ENCODE measurements around the gene SIGLEC1.

Gene SIGLEC1

GRCh38 chr20:3691897-3692296 is 20.5 kb downstream of the SIGLEC1 start:
- Histone ChIP-seq H3K4me3 (ENCODE audit: low read length) (no peak overlapping the region), H3K27me3 (ENCODE audit: control insufficient read depth, low read length) (no peaks in the 10 kb centered on the region), H3K27ac (ENCODE audit: low read depth, low read length) (no peak overlapping the region), H3K79me2 (ENCODE audit: control insufficient read depth, low read length) (no peaks in the 10 kb centered on the region), H3K36me3 (ENCODE audit: control insufficient read depth, low read length) (no peaks in the 10 kb centered on the region), H3K9me3 (ENCODE audit: control insufficient read depth, insufficient read depth, low read length) (peaks cover 6% of the 10 kb centered on the region; the same call in 1 of the 2 replicates), H3F3A (ENCODE audit: control insufficient read depth, insufficient read depth) (no peaks in the 10 kb centered on the region), H3K9me2 (replicated peaks; ENCODE audit: control insufficient read depth, low read length) (no peaks in the 10 kb centered on the region), H4K20me1 (ENCODE audit: control insufficient read depth, insufficient read depth, low read depth, low read length) (no peaks in the 10 kb centered on the region), H3K4me2 (ENCODE audit: low read length) (no peak overlapping the region), H3K4me1 (ENCODE audit: control insufficient read depth, low read length) (no peaks in the 10 kb centered on the region)
- TF ChIP-seq CTCF (IDR thresholded peaks at IDR 0.05; ENCODE audit: low read depth, low read length, poor library complexity, severe bottlenecking) (no peak), EZH2phosphoT487 (IDR thresholded peaks at IDR 0.05; ENCODE audit: borderline replicate concordance, low read length) (no peak)

- Histone ChIP-seq H3K9me2 (replicated peaks; ENCODE audit: control insufficient read depth, low read length) (no peaks in the 10 kb centered on the region), H3K4me3 (ENCODE audit: low read length) (no peak overlapping the region), H3K27me3 (ENCODE audit: control insufficient read depth, low read length) (no peaks in the 10 kb centered on the region), H3K9me3 (ENCODE audit: control insufficient read depth, insufficient read depth, low read length) (peaks cover 1% of the 10 kb centered on the region; the same call in 1 of the 2 replicates), H3K4me1 (ENCODE audit: control insufficient read depth, low read length) (no peaks in the 10 kb centered on the region), H3K4me2 (ENCODE audit: low read length) (no peak overlapping the region), H3K36me3 (ENCODE audit: control insufficient read depth, low read length) (no peaks in the 10 kb centered on the region), H3K79me2 (ENCODE audit: control insufficient read depth, low read length) (no peaks in the 10 kb centered on the region), H3K27ac (ENCODE audit: low read depth, low read length) (no peak overlapping the region), H3F3A (ENCODE audit: control insufficient read depth, insufficient read depth) (no peaks in the 10 kb centered on the region), H4K20me1 (ENCODE audit: control insufficient read depth, insufficient read depth, low read depth, low read length) (no peaks in the 10 kb centered on the region)
- TF ChIP-seq EZH2phosphoT487 (IDR thresholded peaks at IDR 0.05; ENCODE audit: borderline replicate concordance, low read length) (no peak), CTCF (IDR thresholded peaks at IDR 0.05; ENCODE audit: low read depth, low read length, poor library complexity, severe bottlenecking) (no peak)
Measured at GRCh38 chr20:3691306-3691705, 21.1 kb downstream of the SIGLEC1 start.

GRCh38 chr20:3690413-3690812 is 22.0 kb downstream of the SIGLEC1 start:
- Histone ChIP-seq H3K9me2 (replicated peaks; ENCODE audit: control insufficient read depth, low read length) (no peaks in the 10 kb centered on the region), H3K4me3 (ENCODE audit: low read length) (no peak overlapping the region), H3K36me3 (ENCODE audit: control insufficient read depth, low read length) (no peaks in the 10 kb centered on the region), H3K9me3 (ENCODE audit: control insufficient read depth, insufficient read depth, low read length) (no peaks in the 10 kb centered on the region), H3K4me1 (ENCODE audit: control insufficient read depth, low read length) (no peaks in the 10 kb centered on the region), H3K79me2 (ENCODE audit: control insufficient read depth, low read length) (no peaks in the 10 kb centered on the region), H3K27me3 (ENCODE audit: control insufficient read depth, low read length) (no peaks in the 10 kb centered on the region), H3K27ac (ENCODE audit: low read depth, low read length) (no peak overlapping the region), H3F3A (ENCODE audit: control insufficient read depth, insufficient read depth) (no peaks in the 10 kb centered on the region), H4K20me1 (ENCODE audit: control insufficient read depth, insufficient read depth, low read depth, low read length) (no peaks in the 10 kb centered on the region), H3K4me2 (ENCODE audit: low read length) (no peak overlapping the region)
- TF ChIP-seq CTCF (IDR thresholded peaks at IDR 0.05; ENCODE audit: low read depth, low read length, poor library complexity, severe bottlenecking): no peak
- no peak for TF ChIP-seq EZH2phosphoT487 (IDR thresholded peaks at IDR 0.05; ENCODE audit: borderline replicate concordance, low read length)

- no peaks in the 10 kb centered on the region for H3K79me2 ChIP-seq (ENCODE audit: control insufficient read depth, low read length)
- no peaks in the 10 kb centered on the region for H3K27me3 ChIP-seq (ENCODE audit: control insufficient read depth, low read length)
- no peaks in the 10 kb centered on the region for H3F3A ChIP-seq (ENCODE audit: control insufficient read depth, insufficient read depth)
- H3K4me3 ChIP-seq (ENCODE audit: low read length): no peak overlapping the region
- no peaks in the 10 kb centered on the region for H3K36me3 ChIP-seq (ENCODE audit: control insufficient read depth, low read length)
- H3K4me1 ChIP-seq (ENCODE audit: control insufficient read depth, low read length): no peaks in the 10 kb centered on the region
- H4K20me1 ChIP-seq (ENCODE audit: control insufficient read depth, insufficient read depth, low read depth, low read length): no peaks in the 10 kb centered on the region
- H3K9me2 ChIP-seq (replicated peaks; ENCODE audit: control insufficient read depth, low read length): no peaks in the 10 kb centered on the region
- no peak overlapping the region for H3K27ac ChIP-seq (ENCODE audit: low read depth, low read length)
- H3K9me3 ChIP-seq (ENCODE audit: control insufficient read depth, insufficient read depth, low read length): no peaks in the 10 kb centered on the region
- no peak overlapping the region for H3K4me2 ChIP-seq (ENCODE audit: low read length)
- TF ChIP-seq CTCF (IDR thresholded peaks at IDR 0.05; ENCODE audit: low read depth, low read length, poor library complexity, severe bottlenecking) (no peak), EZH2phosphoT487 (IDR thresholded peaks at IDR 0.05; ENCODE audit: borderline replicate concordance, low read length) (no peak)
Measured at GRCh38 chr20:3689978-3690377, 22.4 kb downstream of the SIGLEC1 start.
